Stomach (tissue), 19 donors: ENCODE measurements around the gene B3GNT9. TPM values are rescaled to one million over a fixed set of nuclear protein-coding genes. Genes with fewer than 3 reads are reported as not detected.

ENCODE experiments used
- DNase-seq, 2 donors: peaks; one replicate each; pipeline versions ENCODE4 v3.0.0 to v3.0.0-alpha.2; 2013 to 2019
- H3K27ac ChIP-seq, 5 donors: fragments of 200-600 bp in 4 of 5; sonication (generic) in 4 of 5; one replicate each; pipeline ENCODE4 v1.5.1; 2013 to 2019; ENCODE audit warnings: mild to moderate bottlenecking in 1 of 5, moderate library complexity in 1 of 5
- H3K27me3 ChIP-seq, 3 donors: fragments of 200-600 bp; sonication (generic); one replicate each; pipeline ENCODE4 v1.5.1; 2017 to 2019; ENCODE audit warnings: mixed run types in 1 of 3
- H3K36me3 ChIP-seq, 4 donors: fragments of 200-600 bp; sonication (generic); 1 replicate in 3 of 4; 2 replicates in 1 of 4; pipeline ENCODE4 v1.5.1; 2016 to 2019
- H3K4me1 ChIP-seq, 4 donors: fragments of 200-600 bp; sonication (generic); one replicate each; pipeline ENCODE4 v1.5.1; 2016 to 2019
- H3K4me3 ChIP-seq, 4 donors: fragments of 200-600 bp; sonication (generic) in 3 of 4; one replicate each; pipeline ENCODE4 v1.5.1; 2016 to 2019; ENCODE audit warnings: mild to moderate bottlenecking in 1 of 4
- H3K9me3 ChIP-seq, 4 donors: fragments of 200-600 bp; sonication (generic); one replicate each; pipeline ENCODE4 v1.5.1; 2016 to 2019
- CTCF ChIP-seq, 7 experiments: fragments of 450-650 bp in 4 of 7; fragments of 200-600 bp in 3 of 7; sonication (generic) in 3 of 7; IDR thresholded peaks; one replicate each; pipeline ENCODE4 v1.5.1; 2016 to 2019; ENCODE audit warnings: antibody characterized with exemption in 7 of 7, control low read depth in 2 of 7, mild to moderate bottlenecking in 1 of 7
- EP300 ChIP-seq: sonication (generic); formaldehyde crosslinking; IDR thresholded peaks from one replicate; pipeline ENCODE4 v1.6.1; 2017; ENCODE audit warnings: antibody characterized with exemption
- POLR2A ChIP-seq, 4 donors: fragments of 450-650 bp; IDR thresholded peaks; one replicate each; pipeline ENCODE4 v1.6.1; 2016; ENCODE audit warnings: antibody characterized with exemption in 4 of 4, control low read depth in 2 of 4, mild to moderate bottlenecking in 1 of 4, moderate library complexity in 1 of 4
- POLR2AphosphoS5 ChIP-seq, 3 donors: sonication (generic); formaldehyde crosslinking; IDR thresholded peaks; one replicate each; pipeline ENCODE4 v1.6.1; 2016; ENCODE audit warnings: antibody characterized with exemption in 3 of 3
- WGBS, 5 donors: extraction: QIAGEN DNeasy Blood & Tissue Kit in 3 of 5; methylation state at CpG; one replicate each; pipeline versions ENCODE4 v1.1.5 to v1.1.7; 2013 to 2018; 5-methylcytosine and 5-hydroxymethylcytosine counted together
- intact Hi-C: fragments of 100-400 bp; cut with DNase I; formaldehyde crosslinking; loops from one replicate; pipeline ENCODE4 v1.15.1; 2023; ENCODE audit warnings: low total_unique reads
- long read RNA-seq, 10 donors: transcript quantifications; one replicate each; lab custom pipeline, GENCODE V29; 2026
- polyA plus RNA-seq, 3 donors: library from polyadenylated mRNA; stranded (reverse); fragments of 200-250 nt; gene quantifications; one replicate each; pipeline ENCODE4 v1.2.3, GENCODE V29; 2013
- total RNA-seq, 5 donors: library from RNA; depleted of rRNA; stranded (reverse); fragments of >200 nt; gene quantifications; one replicate each; pipeline versions ENCODE4 v1.1.0 to v1.2.3, GENCODE V29; 2014 to 2016
- donor health status: healthy with polysubstance abuse.
- donor health status: Bipolar disorder and iron deficiency.
- donor health status: healthy.

The B3GNT9 gene
- total RNA-seq (10 to 100 TPM in 1 of 5 donors, 1 to 10 TPM in 3, under 1 TPM in 1; 0.58 to 11.2 (median 4.3) TPM), polyA plus RNA-seq (1 to 10 TPM; 3.5 to 7.9 (median 4.0) TPM)
- long read RNA-seq, donor 1, partial matches to known transcripts: 0 of 3 reads
- long read RNA-seq, donor 1, other reads (novel, unspliced or antisense): 0 of 3 reads
- long read RNA-seq, donor 2: 0 reads
- long read RNA-seq, donor 3, partial matches to known transcripts: 0 of 1 reads
- long read RNA-seq, donor 3, other reads (novel, unspliced or antisense): 0 of 1 reads
- long read RNA-seq, donor 4: 0 reads
- long read RNA-seq, donor 5, transcript B3GNT9-201 (2 exons, 2,917 nt): major isoform, 6 of 6 reads
- long read RNA-seq, donor 5, partial matches to known transcripts: 0 of 6 reads
- long read RNA-seq, donor 5, other reads (novel, unspliced or antisense): 0 of 6 reads
- long read RNA-seq, donor 6, transcript B3GNT9-201 (2 exons, 2,917 nt): major isoform, 5 of 5 reads
- long read RNA-seq, donor 6, partial matches to known transcripts: 0 of 5 reads
- long read RNA-seq, donor 6, other reads (novel, unspliced or antisense): 0 of 5 reads
- long read RNA-seq, donor 7, partial matches to known transcripts: 0 of 4 reads
- long read RNA-seq, donor 7, other reads (novel, unspliced or antisense): 0 of 4 reads
- long read RNA-seq, donor 8, partial matches to known transcripts: 0 of 1 reads
- long read RNA-seq, donor 8, other reads (novel, unspliced or antisense): 0 of 1 reads
- long read RNA-seq, donor 9, partial matches to known transcripts: 0 of 2 reads
- long read RNA-seq, donor 9, other reads (novel, unspliced or antisense): 0 of 2 reads
- long read RNA-seq, donor 10, partial matches to known transcripts: 0 of 1 reads
- long read RNA-seq, donor 10, other reads (novel, unspliced or antisense): 0 of 1 reads

GRCh38 chr16:67150833-67151396 is at the start of gene B3GNT9:
Gene B3GNT9 (minus strand): TSS chr16:67150998. CDS start chr16:67150485, 513 bp downstream.
- 1 to 3% (median 2%) methylated on average over 19 to 34 of the region's 34 CpGs for WGBS, 5 donors
- TF ChIP-seq POLR2AphosphoS5 (IDR thresholded peaks at IDR 0.05) (peak in 2 of 3 donors; percentile 6 to 21), CTCF (IDR thresholded peaks at IDR 0.05) (peak in 1 of 7 experiments; percentile 13), POLR2A (IDR thresholded peaks at IDR 0.05) (no peak), EP300 (no peak)
- DNase-seq: peak; percentile 67 to 91
- peaks cover 0 to 30% (median 0%) of the 10 kb centered on the region in 3 donors for H3K27me3 ChIP-seq
- peaks cover 20 to 45% (median 41%) of the 10 kb centered on the region in 4 donors for H3K4me1 ChIP-seq
- peak within 1 kb of the TSS; percentile 61 to 72 (median 63) for H3K4me3 ChIP-seq
- intact Hi-C loops: loop anchor here (5.0 kb wide), 1 partner anchor 174 kb away; no protein-coding TSS in a partner anchor
- H3K9me3 ChIP-seq: no peaks in the 10 kb centered on the region
- H3K36me3 ChIP-seq: peaks cover 15 to 45% (median 35%) of the 10 kb centered on the region in 4 donors
- H3K27ac ChIP-seq: peak within 1 kb of the TSS; percentile 75 to 91 (median 86)

- H3K4me3 ChIP-seq: peak overlapping the region in 1 of 4 donors; percentile 61
- intact Hi-C loops: no loop called here
These were observed 49.7 kb upstream of the B3GNT9 start for GRCh38 chr16:67200491-67200890.

GRCh38 chr16:67199808-67200198 is 49.0 kb upstream of the B3GNT9 start:
- intact Hi-C loops: no loop called here
- WGBS, 5 donors: 27 to 52% (median 33%) methylated on average over 19 to 22 of the region's 22 CpGs
- peak overlapping the region; percentile 38 to 61 (median 46) for H3K4me3 ChIP-seq
- H3K9me3 ChIP-seq: no peaks in the 10 kb centered on the region
- TF ChIP-seq POLR2AphosphoS5 (IDR thresholded peaks at IDR 0.05) (no peak), EP300 (no peak), CTCF (IDR thresholded peaks at IDR 0.05) (peak in 1 of 7 experiments; percentile 4), POLR2A (IDR thresholded peaks at IDR 0.05) (no peak)
- peak in 1 of 2 donors; percentile 59 for DNase-seq
- H3K27ac ChIP-seq: peak overlapping the region; percentile 77 to 90 (median 84)
- peaks cover 63 to 99% (median 83%) of the 10 kb centered on the region in 4 donors for H3K36me3 ChIP-seq
- no peaks in the 10 kb centered on the region for H3K27me3 ChIP-seq
- peaks cover 15 to 48% (median 31%) of the 10 kb centered on the region in 4 donors for H3K4me1 ChIP-seq

More at GRCh38 chr16:67200491-67200890, 49.7 kb upstream of the B3GNT9 start:
- 88 to 100% (median 91%) methylated on average over 2 to 8 of the region's 8 CpGs for WGBS, 5 donors
- no peak for TF ChIP-seq CTCF (IDR thresholded peaks at IDR 0.05)
- TF ChIP-seq POLR2AphosphoS5 (IDR thresholded peaks at IDR 0.05): no peak
- TF ChIP-seq POLR2A (IDR thresholded peaks at IDR 0.05): no peak
- no peak for TF ChIP-seq EP300
- peak overlapping the region in 1 of 5 donors; percentile 83 for H3K27ac ChIP-seq
- H3K36me3 ChIP-seq: peaks cover 56 to 97% (median 76%) of the 10 kb centered on the region in 4 donors
- peaks cover 15 to 42% (median 31%) of the 10 kb centered on the region in 4 donors for H3K4me1 ChIP-seq
- DNase-seq: no peak
- H3K27me3 ChIP-seq: no peaks in the 10 kb centered on the region
- no peaks in the 10 kb centered on the region for H3K9me3 ChIP-seq
